RCC 7860 (cell line): ENCODE measurements around the gene PPBP.
A peak's percentile ranks its signal among the peaks of the same experiment; 100 is the strongest.
"Not testable (repeated sequence)": the region's sequence is repeated elsewhere in the genome, so short reads cannot be mapped to it uniquely, and the experiment has no call there.

ENCODE experiments used
- DNase-seq: peaks from one replicate; pipeline ENCODE4 v3.0.0-alpha.2; 2015; ENCODE audit warnings: low spot score
- FAIRE-seq: peaks from 2 replicates; lab custom pipeline; 2012; peaks lifted over from hg19 to GRCh38; lab: Jason Lieb, UNC

The PPBP gene

DNA sequence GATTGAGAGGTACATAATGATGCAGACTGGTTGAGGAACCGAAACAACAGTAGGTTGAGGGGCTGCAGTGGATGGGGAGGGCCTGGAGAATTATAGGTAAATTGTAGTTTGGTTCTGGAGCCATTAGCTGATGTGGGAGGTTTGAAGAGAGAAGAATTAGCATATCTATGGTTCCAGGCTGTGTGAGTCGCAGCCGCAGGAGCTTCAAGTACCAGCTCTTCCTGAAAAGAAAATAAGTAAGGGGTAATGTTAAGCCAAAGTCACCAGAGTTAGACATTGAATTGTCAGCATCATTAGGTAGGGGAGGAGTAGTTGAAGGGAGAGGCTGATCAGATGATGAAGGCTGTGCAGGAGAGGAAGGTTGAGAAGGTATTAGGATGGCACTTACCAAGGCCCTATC lies 35.6 kb downstream of the PPBP start:
- DNase-seq = no peak

GRCh38 chr4:73950376-73950920 lies 37.5 kb downstream of the PPBP start:
- not testable (repeated sequence) for DNase-seq, FAIRE-seq

More for the DNA sequence above, 35.6 kb downstream of the PPBP start:
- no peak for FAIRE-seq

DNA sequence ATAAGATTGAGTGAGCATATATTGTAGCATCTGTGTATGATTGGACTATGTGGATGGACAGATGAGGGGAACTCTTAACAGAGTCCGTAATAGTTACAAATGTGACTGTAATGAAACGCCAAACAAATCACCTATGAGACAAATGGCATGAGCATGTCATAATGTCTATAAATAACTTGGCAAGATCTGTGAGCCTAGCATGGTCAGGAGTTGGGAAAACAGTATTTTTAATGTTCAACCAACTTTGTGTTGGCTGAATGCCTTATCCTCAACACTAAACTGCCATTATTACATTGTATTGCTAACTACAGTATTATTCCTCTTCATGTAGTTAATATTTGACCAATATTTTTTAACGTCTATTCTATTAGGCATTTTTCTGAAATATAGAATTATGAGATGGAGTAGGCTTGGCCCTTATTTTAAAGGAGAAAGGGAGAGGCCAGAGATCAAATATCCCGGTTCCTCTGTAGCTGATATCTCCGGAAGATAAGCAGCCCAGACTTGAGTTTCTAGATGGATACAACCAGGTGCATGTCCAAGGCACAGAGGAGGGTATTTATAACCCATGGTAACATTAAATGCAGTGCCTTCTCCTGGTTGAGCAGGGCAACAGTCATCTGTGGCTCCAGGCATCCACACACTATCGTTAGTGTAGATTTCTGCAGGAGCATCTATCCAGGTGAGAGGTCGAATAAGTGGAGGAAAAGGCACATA lies 38.8 kb downstream of the PPBP start:
- no peak for DNase-seq
- FAIRE-seq = peak; percentile 27

DNA sequence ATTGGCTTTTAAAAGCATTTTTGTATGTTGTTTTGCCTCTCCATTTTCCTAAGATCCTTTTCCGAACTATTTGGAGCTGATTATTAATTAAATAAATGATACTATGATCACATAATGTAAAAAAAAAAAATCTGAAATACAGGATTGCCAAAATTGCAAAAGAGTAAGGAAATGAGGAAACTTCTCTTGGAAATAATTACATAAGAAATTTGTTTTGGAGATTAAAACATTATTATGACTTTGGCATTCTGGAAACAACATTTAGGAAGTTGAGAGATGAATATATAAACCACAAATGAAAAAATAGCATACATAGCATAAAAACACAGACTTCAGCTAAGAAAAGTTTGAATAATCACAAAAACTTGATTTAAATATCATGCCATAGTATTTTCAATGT lies 39.7 kb downstream of the PPBP start:
- DNase-seq (no peak), FAIRE-seq (no peak)

- FAIRE-seq = no peak
- no peak for DNase-seq
Measured at GRCh38 chr4:73947239-73947985, 40.6 kb downstream of the PPBP start.

DNA sequence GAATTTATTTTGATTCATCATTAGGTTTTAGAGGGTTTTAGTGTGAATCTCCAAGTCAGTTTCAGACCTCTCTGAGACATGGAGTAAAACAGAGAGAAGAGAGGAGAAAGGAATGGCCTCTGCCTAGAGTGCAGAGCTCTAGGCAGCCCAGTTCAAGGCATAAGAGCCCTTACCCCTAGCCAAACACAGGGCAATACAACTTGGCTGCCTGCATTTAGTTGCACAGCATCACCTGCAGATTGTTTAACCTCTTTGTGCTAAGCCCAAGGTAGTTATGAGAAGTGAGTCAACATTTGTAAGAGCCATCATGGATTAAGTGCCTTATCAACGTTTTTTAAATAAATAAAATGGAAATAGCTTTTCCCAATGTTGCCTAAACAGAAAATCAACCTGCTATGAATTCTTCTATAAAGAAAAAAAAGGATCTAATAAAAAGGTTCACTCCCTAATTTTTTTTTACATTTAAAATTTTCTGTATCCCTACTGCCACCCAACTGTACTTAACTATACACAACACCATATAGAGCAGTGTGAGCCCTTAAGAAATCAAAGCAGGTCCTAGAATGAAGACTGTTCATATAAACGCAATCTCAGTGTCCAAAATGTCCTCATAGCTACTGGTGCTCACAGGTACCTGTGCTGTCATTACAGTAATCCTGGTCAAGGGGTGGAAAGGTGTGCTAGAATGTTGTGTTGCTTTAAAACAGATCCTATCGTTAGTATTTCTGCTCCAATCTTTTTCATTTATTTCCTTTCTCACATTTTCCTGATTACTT lies 42.1 kb downstream of the PPBP start:
- DNase-seq = no peak
- FAIRE-seq = no peak

- DNase-seq = no peak
- FAIRE-seq = no peak
Measured at GRCh38 chr4:73945140-73945539, 42.9 kb downstream of the PPBP start.

- DNase-seq = no peak
- no peak for FAIRE-seq
Measured at GRCh38 chr4:73944061-73944875, 43.7 kb downstream of the PPBP start.

DNA sequence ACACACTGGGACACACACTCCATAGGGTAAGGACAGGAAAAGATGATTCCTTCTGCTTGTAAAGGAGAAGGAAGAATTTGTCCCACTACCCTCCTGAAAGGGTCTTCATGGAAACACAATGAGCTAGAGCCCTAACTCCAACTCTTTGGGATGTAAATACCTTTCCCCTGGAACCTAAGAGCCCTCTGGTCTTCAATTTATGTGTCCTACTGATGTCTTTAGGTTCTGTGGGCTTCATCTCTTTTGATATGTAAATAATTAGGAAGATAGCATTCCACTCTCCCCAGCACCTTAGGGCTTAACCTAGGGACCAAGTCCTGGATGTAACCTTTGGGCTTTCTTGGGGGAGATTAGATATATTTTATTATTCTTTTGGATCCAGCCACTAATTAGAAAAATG lies 44.4 kb downstream of the PPBP start:
- no peak for FAIRE-seq
- DNase-seq = no peak

DNA sequence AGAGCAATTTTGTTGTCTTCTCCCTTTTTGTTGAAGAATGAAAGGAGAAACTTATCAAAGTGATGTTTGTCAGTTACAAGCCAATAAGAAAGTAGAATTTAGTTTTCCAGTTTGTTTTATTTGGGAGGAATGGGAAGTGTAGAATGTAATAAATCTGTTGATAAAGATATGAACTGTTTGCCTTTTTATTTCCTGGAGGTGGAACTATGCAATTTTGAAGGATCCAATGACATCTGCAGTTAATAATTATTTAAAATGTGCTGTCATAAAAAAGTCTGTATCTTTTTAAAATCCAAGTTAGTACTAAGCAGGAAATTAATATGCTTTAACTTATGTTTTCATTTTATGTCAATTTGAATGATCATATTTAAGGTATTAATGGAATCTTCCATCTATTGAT lies 51.0 kb downstream of the PPBP start:
- FAIRE-seq = peak; percentile 30
- no peak for DNase-seq
